VCaP (cell line): ENCODE results near the gene EFCAB12.
A peak's percentile ranks its signal among the peaks of the same experiment; 100 is the strongest.
"Not testable (repeated sequence)": the region's sequence is repeated elsewhere in the genome, so short reads cannot be mapped to it uniquely, and the experiment has no call there.

Experiments
- H3K27ac ChIP-seq: fragments of 450-650 bp; 2 replicates; pipeline ENCODE4 v1.5.1; 2017
- CTCF ChIP-seq: fragments of 450-650 bp; conservative IDR thresholded peaks from 2 replicates; pipeline ENCODE4 v1.5.1; 2017; ENCODE audit warnings: mild to moderate bottlenecking, moderate library complexity

EFCAB12 gene

GRCh38 chr3:129389572-129389937 lies 38.9 kb downstream of the EFCAB12 start:
- H3K27ac ChIP-seq = no peak overlapping the region
- TF ChIP-seq CTCF = no peak

- H3K27ac ChIP-seq = not testable (repeated sequence)
Measured at GRCh38 chr3:129388791-129389571, 39.5 kb downstream of the EFCAB12 start.

GRCh38 chr3:129387487-129387886 lies 40.9 kb downstream of the EFCAB12 start:
- no peak for TF ChIP-seq CTCF
- H3K27ac ChIP-seq = no peak overlapping the region

- H3K27ac ChIP-seq = no peak overlapping the region
- no peak for TF ChIP-seq CTCF
Measured at GRCh38 chr3:129386984-129387383, 41.5 kb downstream of the EFCAB12 start.

- not testable (repeated sequence) for H3K27ac ChIP-seq
Measured at GRCh38 chr3:129385507-129385906, 42.9 kb downstream of the EFCAB12 start.

- TF ChIP-seq CTCF = no peak
- H3K27ac ChIP-seq = no peak overlapping the region
Measured at GRCh38 chr3:129384594-129385323, 43.7 kb downstream of the EFCAB12 start.

- H3K27ac ChIP-seq = not testable (repeated sequence)
Measured at GRCh38 chr3:129384103-129384502, 44.3 kb downstream of the EFCAB12 start.

GRCh38 chr3:129383292-129383860 lies 45.1 kb downstream of the EFCAB12 start:
- peak; percentile 90 for TF ChIP-seq CTCF
- no peak overlapping the region for H3K27ac ChIP-seq

GRCh38 chr3:129382366-129382765 lies 46.1 kb downstream of the EFCAB12 start:
- H3K27ac ChIP-seq = no peak overlapping the region
- no peak for TF ChIP-seq CTCF
